Measurements from ENCODE around the gene C12orf57. TPM values are rescaled to one million over a fixed set of nuclear protein-coding genes. Genes with fewer than 3 reads are reported as not detected.

The C12orf57 gene
- total and polyA plus RNA-seq, 2 of the 13 experiments (the other 11 are each of a cell fraction or from before 2014, with no cell fraction given) = 84.0 to 287 TPM

DNA sequence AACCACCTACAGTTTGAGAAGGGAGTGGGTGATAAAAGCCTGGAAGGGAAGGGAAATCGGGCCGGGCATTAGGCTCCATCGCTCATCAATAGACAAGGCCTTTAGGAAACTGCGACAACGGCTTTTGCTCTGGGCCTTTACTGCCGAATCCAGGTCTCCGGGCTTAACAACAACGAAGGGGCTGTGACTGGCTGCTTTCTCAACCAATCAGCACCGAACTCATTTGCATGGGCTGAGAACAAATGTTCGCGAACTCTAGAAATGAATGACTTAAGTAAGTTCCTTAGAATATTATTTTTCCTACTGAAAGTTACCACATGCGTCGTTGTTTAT, 467 bp upstream of the C12orf57 start:
- H3K9ac ChIP-seq (ENCODE audit: insufficient read depth, low read depth, low read length) = peak overlapping the region; percentile 82
- peak overlapping the region; percentile 98 for H3K27ac ChIP-seq (ENCODE audit: extremely low read length, insufficient read depth, low read length)
- no TSS peak for BruUV-seq (replicated peaks)
- H3K36me3 ChIP-seq (replicated peaks in 1 of 2; ENCODE audit: control insufficient read depth in 1 of 2, insufficient read depth in 2 of 2, low read length in 2 of 2) = peaks cover 0 to 10% of the 10 kb centered on the region in 2 experiments; a peak in 2 of 5 replicates
- peak; percentile 93 for FAIRE-seq
- no peak overlapping the region for H2AFZ ChIP-seq (ENCODE audit: low read length)
- ATAC-seq = peak; percentile 31
- WGBS (ENCODE audit: low lambda C conversion rate) = 8% methylated on average over 13 of the region's 13 CpGs
- H3K79me2 ChIP-seq (ENCODE audit: insufficient read depth, low read length) = no peaks in the 10 kb centered on the region
- in situ Hi-C loops (cut with HindIII; ENCODE audit: extremely low pct_ligation_motif_present, low pct_unique_long_range_greater_than_20kb) (loop anchor here (10.0 kb wide), 1 partner anchor 171 kb away; no protein-coding TSS in a partner anchor), intact Hi-C loops (cut with micrococcal nuclease; ENCODE audit: unreplicated experiment) (loop anchor here (1.0 kb wide), 1 partner anchor 70 kb away; the partner anchor contains the start of gene SPSB2)
- DNase-seq (ENCODE audit: low spot score) = peak; percentile 88
- no peaks in the 10 kb centered on the region for H4K20me1 ChIP-seq (ENCODE audit: insufficient read depth, low read length)
- H3K4me3 ChIP-seq (replicated peaks in 1 of 3; ENCODE audit: insufficient read depth in 1 of 3, low read depth in 2 of 3, low read length in 3 of 3) = peak overlapping the region in 2 of 3 experiments; percentile 54 to 79; a peak in 4 of 6 replicates
- TF ChIP-seq, protein P1, sequence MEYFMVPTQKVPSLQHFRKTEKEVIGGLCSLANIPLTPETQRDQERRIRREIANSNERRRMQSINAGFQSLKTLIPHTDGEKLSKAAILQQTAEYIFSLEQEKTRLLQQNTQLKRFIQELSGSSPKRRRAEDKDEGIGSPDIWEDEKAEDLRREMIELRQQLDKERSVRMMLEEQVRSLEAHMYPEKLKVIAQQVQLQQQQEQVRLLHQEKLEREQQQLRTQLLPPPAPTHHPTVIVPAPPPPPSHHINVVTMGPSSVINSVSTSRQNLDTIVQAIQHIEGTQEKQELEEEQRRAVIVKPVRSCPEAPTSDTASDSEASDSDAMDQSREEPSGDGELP (IDR thresholded peaks at IDR 0.05; ENCODE audit: borderline replicate concordance, low read depth) = no peak
- peak; percentile 89 for TF ChIP-seq RFX5 (IDR thresholded peaks at IDR 0.05; ENCODE audit: low read depth, low read length)
- TF ChIP-seq EZH2 (conservative IDR thresholded peaks at IDR 0.05; ENCODE audit: low read depth, low read length) = no peak
- TF ChIP-seq SP2 (CRISPR knock-in tag; IDR thresholded peaks at IDR 0.05) = peak; percentile 56; the same call in 1 of the 2 replicates
- no peak for TF ChIP-seq ZBTB42 (CRISPR knock-in tag; IDR thresholded peaks at IDR 0.05)
- TF ChIP-seq NFYC (CRISPR knock-in tag; IDR thresholded peaks at IDR 0.05) = peak; percentile 78
- no peak for TF ChIP-seq ZNF891 (CRISPR knock-in tag; IDR thresholded peaks at IDR 0.05)
- peak; percentile 3 for TF ChIP-seq RBM39 (IDR thresholded peaks at IDR 0.05; ENCODE audit: low read depth, low read length, poor library complexity, severe bottlenecking)
- TF ChIP-seq SMC3 (IDR thresholded peaks at IDR 0.05; ENCODE audit: low read length) = peak; percentile 4; the same call in 1 of the 2 replicates
- TF ChIP-seq NCOA5 (CRISPR knock-in tag; IDR thresholded peaks at IDR 0.05) = no peak
- no peak for TF ChIP-seq KDM4B (CRISPR knock-in tag; IDR thresholded peaks at IDR 0.05)
- peak; percentile 94 for TF ChIP-seq RFXAP (CRISPR knock-in tag; IDR thresholded peaks at IDR 0.05; ENCODE audit: borderline replicate concordance)
- TF ChIP-seq ZNF781 (CRISPR knock-in tag; IDR thresholded peaks at IDR 0.05; ENCODE audit: borderline replicate concordance, not compliant biosample characterization) = peak; percentile 12
- TF ChIP-seq ZNF652 (CRISPR knock-in tag; IDR thresholded peaks at IDR 0.05; ENCODE audit: borderline replicate concordance, low read depth) = no peak
- no peak for TF ChIP-seq SCMH1 (CRISPR knock-in tag; IDR thresholded peaks at IDR 0.05; ENCODE audit: borderline replicate concordance)
- TF ChIP-seq ZNF776 (CRISPR knock-in tag; IDR thresholded peaks at IDR 0.05) = no peak
- no peak for TF ChIP-seq RELA (CRISPR knock-in tag; IDR thresholded peaks at IDR 0.05)
- no peak for TF ChIP-seq NFIC (IDR thresholded peaks at IDR 0.05; ENCODE audit: low read length)
- TF ChIP-seq, protein P2, sequence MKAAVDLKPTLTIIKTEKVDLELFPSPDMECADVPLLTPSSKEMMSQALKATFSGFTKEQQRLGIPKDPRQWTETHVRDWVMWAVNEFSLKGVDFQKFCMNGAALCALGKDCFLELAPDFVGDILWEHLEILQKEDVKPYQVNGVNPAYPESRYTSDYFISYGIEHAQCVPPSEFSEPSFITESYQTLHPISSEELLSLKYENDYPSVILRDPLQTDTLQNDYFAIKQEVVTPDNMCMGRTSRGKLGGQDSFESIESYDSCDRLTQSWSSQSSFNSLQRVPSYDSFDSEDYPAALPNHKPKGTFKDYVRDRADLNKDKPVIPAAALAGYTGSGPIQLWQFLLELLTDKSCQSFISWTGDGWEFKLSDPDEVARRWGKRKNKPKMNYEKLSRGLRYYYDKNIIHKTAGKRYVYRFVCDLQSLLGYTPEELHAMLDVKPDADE (CRISPR knock-in tag; IDR thresholded peaks at IDR 0.05) = no peak
- peak; percentile 79 for TF ChIP-seq NFYB (CRISPR knock-in tag; IDR thresholded peaks at IDR 0.05)
- TF ChIP-seq ZFX (CRISPR knock-in tag; IDR thresholded peaks at IDR 0.05; ENCODE audit: low read depth) = peak; percentile 63; the same call in 1 of the 2 replicates
- TF ChIP-seq KDM2A (CRISPR knock-in tag; IDR thresholded peaks at IDR 0.05; ENCODE audit: borderline replicate concordance, low read depth) = peak; percentile 10; the same call in 1 of the 2 replicates
- no peak for TF ChIP-seq MED1 (CRISPR knock-in tag; IDR thresholded peaks at IDR 0.05)
- TF ChIP-seq, protein P3, sequence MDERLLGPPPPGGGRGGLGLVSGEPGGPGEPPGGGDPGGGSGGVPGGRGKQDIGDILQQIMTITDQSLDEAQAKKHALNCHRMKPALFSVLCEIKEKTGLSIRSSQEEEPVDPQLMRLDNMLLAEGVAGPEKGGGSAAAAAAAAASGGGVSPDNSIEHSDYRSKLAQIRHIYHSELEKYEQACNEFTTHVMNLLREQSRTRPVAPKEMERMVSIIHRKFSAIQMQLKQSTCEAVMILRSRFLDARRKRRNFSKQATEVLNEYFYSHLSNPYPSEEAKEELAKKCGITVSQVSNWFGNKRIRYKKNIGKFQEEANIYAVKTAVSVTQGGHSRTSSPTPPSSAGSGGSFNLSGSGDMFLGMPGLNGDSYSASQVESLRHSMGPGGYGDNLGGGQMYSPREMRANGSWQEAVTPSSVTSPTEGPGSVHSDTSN (CRISPR knock-in tag; IDR thresholded peaks at IDR 0.05) = peak; percentile 82
- TF ChIP-seq ZFY (CRISPR knock-in tag; IDR thresholded peaks at IDR 0.05) = peak; percentile 72
- no peak for TF ChIP-seq HNRNPH1 (optimal IDR thresholded peaks at IDR 0.05; ENCODE audit: low read depth, low read length)
- peak overlapping the region; percentile 92 for H3K4me2 ChIP-seq (ENCODE audit: low read depth, low read length)
- H3K9me3 ChIP-seq (ENCODE audit: low read length) = no peaks in the 10 kb centered on the region
- H3K27me3 ChIP-seq (ENCODE audit: control insufficient read depth in 1 of 2, insufficient read depth in 2 of 2, low read length in 2 of 2) = no peaks in the 10 kb centered on the region
- H3K4me1 ChIP-seq (ENCODE audit: insufficient read depth, low read length) = peaks cover 46% of the 10 kb centered on the region
- POLR2A ChIA-PET = interaction anchor here (0.6 to 5.2 kb wide), 48 partner anchors 9 to 409 kb away, joined by 3 to 180 read pairs (median 7); partner anchors contain the start of genes ATN1, C1R, C1RL and C1S
- CTCF ChIA-PET (ENCODE audit: low intra/inter-chr PET ratio, low total read pairs) = interaction anchor here (1.2 to 2.2 kb wide), 3 partner anchors 19 to 170 kb away, joined by 3 to 15 read pairs (median 11); no protein-coding TSS in a partner anchor
